ENCODE results near the gene C1orf74.

The C1orf74 gene

GRCh38 chr1:209770636-209771415, 13.5 kb downstream of the C1orf74 start:
- no peak for DNase-seq (ENCODE audit: low spot score)

GRCh38 chr1:209769971-209770370, 14.4 kb downstream of the C1orf74 start:
- no peak for DNase-seq (ENCODE audit: low spot score)

DNA sequence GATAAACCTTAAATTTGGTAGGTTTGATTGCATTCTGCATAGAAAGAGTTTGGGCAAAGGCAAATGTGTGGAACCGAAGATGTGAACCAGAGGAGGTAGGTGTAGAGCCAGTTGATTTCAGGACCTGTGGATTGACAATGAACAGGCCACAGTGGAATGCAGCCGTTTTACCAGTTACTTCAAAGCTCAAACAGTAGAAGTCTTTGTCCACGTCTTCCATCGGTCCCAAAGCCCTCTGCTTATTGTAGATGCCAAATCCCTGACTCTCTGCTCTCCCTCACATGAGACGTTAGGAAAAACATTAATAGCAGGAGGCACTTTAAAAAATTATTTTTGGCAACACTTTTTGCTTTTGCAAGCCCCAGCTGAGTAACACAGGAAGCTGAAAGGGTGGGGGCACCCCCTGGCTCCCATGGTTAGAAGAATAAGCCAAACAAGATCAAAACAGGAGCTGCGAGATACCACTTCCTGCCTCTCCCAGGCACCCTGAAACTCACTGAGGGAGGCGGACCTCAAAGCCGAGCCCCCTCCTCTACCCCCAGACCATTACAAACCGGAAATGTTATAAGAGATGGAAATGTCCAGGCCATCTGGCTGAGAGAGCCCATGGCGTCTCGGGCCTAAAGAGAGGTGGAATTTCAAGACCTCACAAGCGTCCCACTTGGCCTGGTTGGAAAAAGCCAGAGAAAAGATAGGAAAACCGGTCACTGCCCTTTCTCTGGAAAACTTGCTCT, 15.0 kb downstream of the C1orf74 start:
- DNase-seq (ENCODE audit: low spot score): peak; percentile 48

GRCh38 chr1:209768354-209768774, 16.0 kb downstream of the C1orf74 start:
- DNase-seq (ENCODE audit: low spot score): no peak

DNA sequence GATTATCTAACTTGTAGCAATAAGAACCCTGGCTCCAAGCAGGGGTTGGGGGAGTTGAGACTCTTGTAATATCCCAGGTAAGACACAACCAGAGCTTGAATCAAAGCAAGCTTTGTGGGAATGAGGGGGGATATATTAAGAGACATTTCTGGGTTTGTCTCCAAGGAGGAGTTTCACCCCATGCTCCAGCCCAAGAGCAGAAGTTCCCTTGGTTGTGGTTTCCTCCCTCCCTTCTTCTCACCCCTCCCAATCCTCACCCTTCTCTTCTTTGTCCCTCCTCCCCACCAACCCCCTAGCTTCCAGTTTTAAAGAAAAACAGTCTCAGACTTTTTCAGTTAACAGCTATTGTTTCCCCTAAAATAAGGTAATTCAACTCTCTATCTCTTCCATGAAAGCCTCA, 16.7 kb downstream of the C1orf74 start:
- DNase-seq (ENCODE audit: low spot score): peak; percentile 43

- DNase-seq (ENCODE audit: low spot score): no peak
Measured at GRCh38 chr1:209767096-209767495, 17.3 kb downstream of the C1orf74 start.

DNA sequence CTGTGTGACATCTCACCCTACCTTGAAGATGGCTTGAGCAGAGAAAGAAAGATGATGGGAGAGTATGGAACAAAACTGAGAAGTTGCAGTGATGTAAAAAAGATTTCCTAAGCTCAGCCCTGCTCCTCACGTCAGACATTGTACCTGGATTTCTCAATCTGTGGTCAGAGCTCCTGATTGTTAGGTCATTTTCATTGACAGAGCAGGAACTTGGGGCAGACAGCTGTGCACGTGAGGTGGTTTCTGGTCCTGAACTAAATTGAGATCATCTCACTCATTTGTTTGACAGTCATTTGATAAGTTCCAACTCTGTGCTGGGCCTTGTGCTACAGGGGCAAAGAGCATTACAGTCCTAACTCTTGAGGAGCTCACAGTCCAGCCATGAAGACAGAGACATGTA, 18.3 kb downstream of the C1orf74 start:
- no peak for DNase-seq (ENCODE audit: low spot score)

GRCh38 chr1:209761011-209761635, 23.2 kb downstream of the C1orf74 start:
- no peak for DNase-seq (ENCODE audit: low spot score)

- no peak for DNase-seq (ENCODE audit: low spot score)
Measured at GRCh38 chr1:209759829-209760359, 24.5 kb downstream of the C1orf74 start.

DNA sequence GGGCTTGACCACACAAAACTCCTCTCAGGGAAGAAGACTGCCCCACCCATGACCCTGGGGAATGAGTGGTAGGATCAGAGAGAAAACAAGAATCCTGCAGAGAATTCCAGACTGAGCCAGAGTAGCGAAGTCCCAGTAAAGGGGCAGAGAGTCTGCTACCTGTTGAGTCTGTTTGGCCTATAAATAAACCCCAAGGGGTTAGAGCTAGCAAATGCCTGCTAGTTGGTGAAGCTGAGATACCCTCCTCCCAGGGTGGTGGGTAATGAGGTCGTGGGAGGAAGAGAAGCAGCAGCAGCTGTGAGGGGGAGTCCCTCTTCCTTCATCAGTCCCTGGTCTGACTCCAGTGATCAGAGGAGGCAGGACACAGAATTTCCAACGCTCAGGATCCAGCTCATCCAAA, 26.0 kb downstream of the C1orf74 start:
- no peak for DNase-seq (ENCODE audit: low spot score)

DNA sequence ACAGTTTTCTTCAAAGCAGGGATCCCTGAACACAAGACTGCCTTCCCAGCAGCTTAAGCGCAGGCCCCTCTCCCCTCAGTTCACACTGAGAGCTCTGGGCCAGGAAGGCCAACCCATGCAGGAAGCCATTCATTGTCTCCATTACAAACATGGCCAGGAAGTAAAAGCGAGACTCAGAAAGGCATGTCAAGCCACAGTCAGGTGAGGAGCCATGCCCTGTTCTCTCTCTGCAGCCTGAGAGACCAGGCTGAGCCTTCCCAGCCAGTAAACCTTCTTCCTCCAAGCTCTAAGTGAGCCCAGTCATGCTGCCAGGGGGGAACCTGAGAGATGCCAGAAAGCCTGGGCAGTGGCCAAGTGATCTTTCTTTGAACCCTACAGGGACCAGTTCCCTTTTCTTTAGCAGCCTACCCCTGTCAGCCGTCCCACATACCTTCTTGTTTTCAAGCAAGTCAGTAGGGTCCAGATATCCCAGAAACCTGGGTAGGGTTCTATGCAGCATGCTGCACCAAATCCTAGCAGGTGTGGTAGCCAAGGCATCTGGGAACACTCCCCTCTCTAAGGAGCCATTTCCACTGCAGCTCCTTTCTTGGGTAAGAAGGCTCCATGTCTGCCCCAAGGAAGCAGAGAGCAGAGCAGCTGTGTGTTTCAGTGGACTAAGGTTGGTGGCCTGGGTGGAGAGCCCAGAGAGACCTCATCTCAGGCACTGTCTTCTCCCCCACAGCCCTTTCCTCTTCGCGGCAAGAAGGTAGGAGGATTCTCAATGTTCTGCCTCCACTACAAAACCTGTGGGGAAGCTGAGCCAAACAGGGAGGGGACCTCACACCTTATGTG, 27.5 kb downstream of the C1orf74 start:
- peak; percentile 75 for DNase-seq (ENCODE audit: low spot score)

- peak; percentile 75 for DNase-seq (ENCODE audit: low spot score)
Measured at GRCh38 chr1:209755926-209756614, 28.3 kb downstream of the C1orf74 start, which contains the start of gene TRAF3IP3. TSS of gene TRAF3IP3 (plus strand) at chr1:209756053. CDS start at chr1:209760040, 3,987 bp downstream.

- DNase-seq (ENCODE audit: low spot score): no peak
Measured at GRCh38 chr1:209755256-209755655, 29.1 kb downstream of the C1orf74 start.

- DNase-seq (ENCODE audit: low spot score): no peak
Measured at GRCh38 chr1:209752890-209753289, 31.5 kb downstream of the C1orf74 start.

- DNase-seq (ENCODE audit: low spot score): no peak
Measured at GRCh38 chr1:209751627-209752231, 32.6 kb downstream of the C1orf74 start.

GRCh38 chr1:209749670-209750323, 34.6 kb downstream of the C1orf74 start:
- DNase-seq (ENCODE audit: low spot score): no peak

DNA sequence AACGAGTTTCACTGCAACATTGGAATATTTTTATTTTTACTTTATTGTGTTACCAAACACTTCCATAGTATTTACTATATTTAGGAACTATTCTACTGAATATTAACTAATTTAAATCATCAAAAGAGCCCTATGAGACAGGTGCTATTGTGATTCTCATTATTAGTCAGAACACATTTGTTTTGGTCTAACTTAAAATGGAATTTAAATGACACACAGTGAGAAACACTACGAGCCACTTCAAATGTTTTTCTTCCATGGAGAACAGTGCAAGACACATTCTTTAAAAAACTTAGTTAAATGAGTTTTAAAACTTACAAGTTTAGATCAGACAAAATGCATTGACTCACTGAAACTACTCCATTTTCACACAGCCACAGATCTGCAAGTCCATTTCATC, 35.2 kb downstream of the C1orf74 start:
- DNase-seq (ENCODE audit: low spot score): no peak

- no peak for DNase-seq (ENCODE audit: low spot score)
Measured at GRCh38 chr1:209748620-209749019, 35.7 kb downstream of the C1orf74 start.

- peak; percentile 91 for DNase-seq (ENCODE audit: low spot score)
Measured at GRCh38 chr1:209747580-209748262, 36.6 kb downstream of the C1orf74 start.

Measured in Ammon's horn (tissue), 1 donor.